Thymus (tissue), 11 donors: Measurements from ENCODE around the gene ZNF207. TPM values are rescaled to one million over a fixed set of nuclear protein-coding genes. Genes with fewer than 3 reads are reported as not detected.

Source experiments
- DNase-seq, 9 donors: peaks; one replicate each; pipeline ENCODE4 v3.0.0-alpha.2; 2013; ENCODE audit warnings: low spot score in 9 of 9, low read depth in 6 of 9, missing footprints in 1 of 9
- H3K27ac ChIP-seq, 2 donors: one replicate each; pipeline ENCODE4 v1.5.1; 2013; ENCODE audit warnings: control low read depth in 1 of 2, low read depth in 1 of 2, low read length in 1 of 2, mild to moderate bottlenecking in 1 of 2, moderate library complexity in 1 of 2
- H3K27me3 ChIP-seq, 2 donors: one replicate each; pipeline ENCODE4 v1.5.1; 2013; ENCODE audit warnings: low read length in 1 of 2; ENCODE audit not compliant: control insufficient read depth in 2 of 2, insufficient read depth in 1 of 2
- H3K36me3 ChIP-seq, 2 donors: one replicate each; pipeline ENCODE4 v1.5.1; 2013; ENCODE audit warnings: low read length in 1 of 2, mild to moderate bottlenecking in 1 of 2, moderate library complexity in 1 of 2; ENCODE audit not compliant: control insufficient read depth in 2 of 2, insufficient read depth in 2 of 2
- H3K4me1 ChIP-seq, 2 donors: one replicate each; pipeline ENCODE4 v1.5.1; 2013; ENCODE audit warnings: low read length in 2 of 2; ENCODE audit not compliant: control insufficient read depth in 2 of 2, insufficient read depth in 2 of 2
- H3K4me3 ChIP-seq, 2 donors: one replicate each; pipeline ENCODE4 v1.5.1; 2013; ENCODE audit warnings: low read length in 2 of 2, control low read depth in 1 of 2, mild to moderate bottlenecking in 1 of 2
- H3K9me3 ChIP-seq, 2 donors: one replicate each; pipeline ENCODE4 v1.5.1; 2013; ENCODE audit warnings: low read length in 1 of 2, mild to moderate bottlenecking in 1 of 2; ENCODE audit not compliant: control insufficient read depth in 2 of 2, insufficient read depth in 1 of 2
- WGBS: extraction: QIAGEN DNeasy Blood & Tissue Kit; methylation state at CpG from one replicate; pipeline ENCODE4 v1.1.7; 2013; 5-methylcytosine and 5-hydroxymethylcytosine counted together
- polyA plus RNA-seq: library from polyadenylated mRNA; stranded (reverse); fragments of 200-250 nt; gene quantifications from one replicate; pipeline ENCODE4 v1.2.3, GENCODE V29; 2013
- total RNA-seq: library from RNA; stranded (reverse); fragments of 120-200 nt; gene quantifications from one replicate; pipeline ENCODE4 v1.2.4, GENCODE V29; 2013
- donor health status: healthy.

ZNF207 gene
- total and polyA plus RNA-seq, 2 donors = 75.3 to 117 TPM

DNA sequence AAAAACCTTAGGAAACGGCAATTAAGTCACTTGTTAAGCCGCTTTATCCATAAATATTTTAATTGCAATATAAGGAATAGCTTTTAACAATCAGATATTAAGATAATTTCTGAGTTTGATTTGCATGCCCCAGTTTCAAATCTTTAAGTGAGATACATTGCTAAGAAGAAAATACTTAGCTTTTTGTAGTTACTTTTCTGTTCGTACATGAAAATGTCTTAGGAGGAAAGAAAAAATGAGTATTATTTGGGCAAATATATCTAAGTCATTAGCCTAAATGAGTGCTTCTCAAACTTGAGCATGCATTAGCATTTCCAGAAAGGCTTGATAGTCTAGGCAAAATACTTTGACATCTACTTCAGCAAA lies 6.4 kb downstream of the ZNF207 start:
- H3K4me1 ChIP-seq = peaks cover 8 to 10% of the 10 kb centered on the region in 2 donors
- no peaks in the 10 kb centered on the region for H3K9me3 ChIP-seq
- no peaks in the 10 kb centered on the region for H3K27me3 ChIP-seq
- H3K4me3 ChIP-seq = no peak overlapping the region
- peaks cover 56 to 90% of the 10 kb centered on the region in 2 donors for H3K36me3 ChIP-seq
- 98% methylated on average over 3 of the region's 3 CpGs for WGBS
- no peak for DNase-seq
- H3K27ac ChIP-seq = no peak overlapping the region

DNA sequence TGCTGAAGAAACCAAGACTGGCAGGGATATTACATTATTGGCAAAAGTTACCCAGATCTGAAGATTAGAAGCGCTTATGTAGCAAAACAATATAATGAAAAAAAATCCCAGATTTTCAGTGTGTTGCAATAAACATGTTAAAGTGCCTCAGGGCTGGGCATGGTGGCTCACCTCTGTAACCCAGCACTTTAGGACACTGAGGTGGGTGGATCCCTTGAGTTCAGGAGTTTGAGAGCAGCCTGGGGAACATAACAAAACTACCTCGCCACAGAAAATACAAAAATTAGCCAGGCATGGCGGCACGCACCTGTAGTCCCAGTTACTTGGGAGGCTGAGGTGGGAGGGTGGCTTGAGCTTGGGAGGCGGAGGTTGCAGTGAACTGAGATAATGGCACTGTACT lies 6.8 kb downstream of the ZNF207 start:
- peaks cover 8 to 9% of the 10 kb centered on the region in 2 donors for H3K4me1 ChIP-seq
- H3K36me3 ChIP-seq = peaks cover 56 to 90% of the 10 kb centered on the region in 2 donors
- no peak overlapping the region for H3K4me3 ChIP-seq
- DNase-seq = no peak
- H3K9me3 ChIP-seq = no peaks in the 10 kb centered on the region
- no peaks in the 10 kb centered on the region for H3K27me3 ChIP-seq
- H3K27ac ChIP-seq = no peak overlapping the region
- over 99% methylated on average over 5 of the region's 5 CpGs for WGBS

GRCh38 chr17:32357615-32358014 lies 7.7 kb downstream of the ZNF207 start:
- H3K4me3 ChIP-seq = no peak overlapping the region
- H3K36me3 ChIP-seq = peaks cover 60 to 90% of the 10 kb centered on the region in 2 donors
- H3K27me3 ChIP-seq = no peaks in the 10 kb centered on the region
- 97% methylated on average over 8 of the region's 8 CpGs for WGBS
- no peak for DNase-seq
- peaks cover 3 to 4% of the 10 kb centered on the region in 2 donors for H3K4me1 ChIP-seq
- no peak overlapping the region for H3K27ac ChIP-seq
- no peaks in the 10 kb centered on the region for H3K9me3 ChIP-seq

- WGBS = 99% methylated on average over 1 of the region's 1 CpG
- H3K4me3 ChIP-seq = no peak overlapping the region
- DNase-seq = no peak
- H3K9me3 ChIP-seq = no peaks in the 10 kb centered on the region
- H3K27me3 ChIP-seq = no peaks in the 10 kb centered on the region
- H3K36me3 ChIP-seq = peaks cover 60 to 93% of the 10 kb centered on the region in 2 donors
- no peaks in the 10 kb centered on the region for H3K4me1 ChIP-seq
- H3K27ac ChIP-seq = no peak overlapping the region
Observed at GRCh38 chr17:32361270-32361669, 11.3 kb downstream of the ZNF207 start.

DNA sequence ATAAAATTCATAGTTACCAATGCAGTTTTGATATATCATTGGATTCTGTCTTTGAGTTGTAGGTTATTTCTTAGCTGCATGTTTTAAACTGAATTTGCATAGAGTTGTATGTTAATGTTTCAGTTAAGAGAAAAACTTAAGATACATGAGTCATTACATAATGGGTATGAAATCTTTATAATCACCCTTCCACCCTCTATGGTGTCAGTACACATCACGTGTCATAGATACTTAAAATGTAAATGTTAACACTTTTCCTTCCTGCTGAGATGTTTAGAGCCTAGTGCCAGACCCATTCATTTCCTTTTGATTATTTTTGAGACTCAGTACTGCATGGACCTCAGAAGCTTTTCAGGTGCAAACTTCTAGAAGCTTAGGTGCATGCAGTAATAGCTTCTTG lies 20.5 kb downstream of the ZNF207 start:
- Histone ChIP-seq H3K9me3 (no peaks in the 10 kb centered on the region), H3K27me3 (no peaks in the 10 kb centered on the region), H3K27ac (no peak overlapping the region), H3K4me3 (no peak overlapping the region), H3K36me3 (peaks cover 48 to 92% of the 10 kb centered on the region in 2 donors), H3K4me1 (no peaks in the 10 kb centered on the region)
- WGBS = 94% methylated on average over 1 of the region's 1 CpG
- DNase-seq = no peak

GRCh38 chr17:32382526-32383223 lies 32.7 kb downstream of the ZNF207 start:
- no peak overlapping the region for H3K4me3 ChIP-seq
- H3K27ac ChIP-seq = no peak overlapping the region
- H3K27me3 ChIP-seq = no peaks in the 10 kb centered on the region
- no peaks in the 10 kb centered on the region for H3K9me3 ChIP-seq
- DNase-seq = no peak
- H3K36me3 ChIP-seq = peaks cover 12 to 54% of the 10 kb centered on the region in 2 donors
- 98% methylated on average over 5 of the region's 5 CpGs for WGBS
- no peaks in the 10 kb centered on the region for H3K4me1 ChIP-seq

GRCh38 chr17:32383926-32384434 lies 34.0 kb downstream of the ZNF207 start:
- no peak for DNase-seq
- 99% methylated on average over 1 of the region's 1 CpG for WGBS
- H3K36me3 ChIP-seq = peaks cover 17 to 42% of the 10 kb centered on the region in 2 donors
- H3K27ac ChIP-seq = no peak overlapping the region
- no peaks in the 10 kb centered on the region for H3K4me1 ChIP-seq
- H3K4me3 ChIP-seq = no peak overlapping the region
- H3K9me3 ChIP-seq = no peaks in the 10 kb centered on the region
- no peaks in the 10 kb centered on the region for H3K27me3 ChIP-seq

- no peaks in the 10 kb centered on the region for H3K9me3 ChIP-seq
- no peaks in the 10 kb centered on the region for H3K4me1 ChIP-seq
- no peak for DNase-seq
- no peak overlapping the region for H3K4me3 ChIP-seq
- H3K27ac ChIP-seq = no peak overlapping the region
- H3K36me3 ChIP-seq = peaks cover 20 to 36% of the 10 kb centered on the region in 2 donors
- no peaks in the 10 kb centered on the region for H3K27me3 ChIP-seq
- WGBS = 95% methylated on average over 7 of the region's 7 CpGs
Observed at GRCh38 chr17:32385121-32385520, 35.2 kb downstream of the ZNF207 start.

DNA sequence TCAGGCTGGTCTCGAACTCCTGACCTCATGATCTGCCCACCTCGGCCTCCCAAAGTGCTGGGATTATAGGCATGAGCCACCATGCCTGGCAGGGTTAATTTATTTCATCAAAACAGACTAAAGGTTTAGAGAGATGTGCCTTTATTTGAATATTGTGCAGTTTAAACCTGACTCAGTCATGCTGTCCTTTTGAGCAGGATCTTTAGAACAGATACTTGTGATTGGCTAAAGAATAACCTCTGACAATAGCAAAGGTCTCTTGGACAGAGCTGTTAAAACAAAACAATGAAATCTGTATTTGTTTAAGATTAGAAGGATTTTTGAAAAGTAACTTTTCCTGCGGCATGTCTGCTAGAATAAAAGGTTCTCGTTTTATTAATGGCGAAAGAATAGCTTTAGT lies 36.0 kb downstream of the ZNF207 start:
- no peak for DNase-seq
- Histone ChIP-seq H3K27me3 (no peaks in the 10 kb centered on the region), H3K4me1 (no peaks in the 10 kb centered on the region), H3K9me3 (no peaks in the 10 kb centered on the region), H3K36me3 (peaks cover 20 to 29% of the 10 kb centered on the region in 2 donors), H3K27ac (no peak overlapping the region), H3K4me3 (no peak overlapping the region)
- WGBS = 97% methylated on average over 5 of the region's 5 CpGs
